H7 (cell line): Measurements from ENCODE around the gene SV2A. TPM values are rescaled to one million over a fixed set of nuclear protein-coding genes. Genes with fewer than 3 reads are reported as not detected.
"Not testable (repeated sequence)": the region's sequence is repeated elsewhere in the genome, so short reads cannot be mapped to it uniquely, and the experiment has no call there.

Source experiments
- DNase-seq: peaks from one replicate; pipeline ENCODE4 v3.0.0; 2012
- H3K27me3 ChIP-seq: 2 replicates; pipeline ENCODE4 v1.6.0; 2011; ENCODE audit warnings: mild to moderate bottlenecking, low read length; ENCODE audit not compliant: control insufficient read depth, insufficient read depth
- H3K36me3 ChIP-seq: replicated peaks from 2 replicates; pipeline ENCODE4 v1.5.1; 2011; ENCODE audit warnings: low read length; ENCODE audit not compliant: control insufficient read depth, insufficient read depth
- H3K4me3 ChIP-seq: 2 replicates; pipeline ENCODE4 v1.5.1; 2011; ENCODE audit warnings: low read depth, mild to moderate bottlenecking, control low read depth, low read length, moderate library complexity; ENCODE audit not compliant: insufficient read depth
- total RNA-seq: library from RNA; depleted of rRNA; stranded (reverse); fragments of >200 nt; shearing (Covaris generic); gene quantifications from 2 replicates; pipeline ENCODE4 v1.2.3, GENCODE V29; 2014

The SV2A gene
- total RNA-seq, 1 experiment from 2014 or later: 42.3 TPM

GRCh38 chr1:149886396-149887195 lies 31.0 kb downstream of the SV2A start:
- Histone ChIP-seq H3K27me3 (no peaks in the 10 kb centered on the region), H3K36me3 (no peaks in the 10 kb centered on the region), H3K4me3 (peak overlapping the region; percentile 86)
- peak; percentile 92 for DNase-seq

- peak overlapping the region; percentile 66 for H3K4me3 ChIP-seq
- not testable (repeated sequence) for H3K27me3 ChIP-seq, H3K36me3 ChIP-seq, DNase-seq
These were observed 31.6 kb downstream of the SV2A start for GRCh38 chr1:149886121-149886395.

GRCh38 chr1:149885339-149886120 lies 32.1 kb downstream of the SV2A start:
- Histone ChIP-seq H3K36me3 (no peaks in the 10 kb centered on the region), H3K4me3 (peak overlapping the region; percentile 66), H3K27me3 (no peaks in the 10 kb centered on the region)
- DNase-seq: no peak

GRCh38 chr1:149884433-149885338 lies 33.0 kb downstream of the SV2A start:
- DNase-seq: no peak
- Histone ChIP-seq H3K36me3 (no peaks in the 10 kb centered on the region), H3K27me3 (no peaks in the 10 kb centered on the region), H3K4me3 (peak overlapping the region; percentile 66)

- H3K4me3 ChIP-seq: no peak overlapping the region
- no peaks in the 10 kb centered on the region for H3K27me3 ChIP-seq
- DNase-seq: no peak
- no peaks in the 10 kb centered on the region for H3K36me3 ChIP-seq
These were observed 33.9 kb downstream of the SV2A start for GRCh38 chr1:149883598-149884247.

GRCh38 chr1:149881876-149882275 lies 35.8 kb downstream of the SV2A start:
- Histone ChIP-seq H3K27me3 (no peaks in the 10 kb centered on the region), H3K4me3 (no peak overlapping the region), H3K36me3 (no peaks in the 10 kb centered on the region)
- DNase-seq: no peak

GRCh38 chr1:149879556-149879955 lies 38.1 kb downstream of the SV2A start:
- DNase-seq: no peak
- H3K27me3 ChIP-seq: no peaks in the 10 kb centered on the region
- no peak overlapping the region for H3K4me3 ChIP-seq
- H3K36me3 ChIP-seq: no peaks in the 10 kb centered on the region

- no peaks in the 10 kb centered on the region for H3K36me3 ChIP-seq
- H3K27me3 ChIP-seq: no peaks in the 10 kb centered on the region
- no peak overlapping the region for H3K4me3 ChIP-seq
- DNase-seq: no peak
These were observed 40.3 kb downstream of the SV2A start for GRCh38 chr1:149877211-149877946.

- not testable (repeated sequence) for DNase-seq, H3K36me3 ChIP-seq, H3K27me3 ChIP-seq, H3K4me3 ChIP-seq
These were observed 44.6 kb downstream of the SV2A start for GRCh38 chr1:149873060-149873459.

- not testable (repeated sequence) for H3K36me3 ChIP-seq, H3K4me3 ChIP-seq, DNase-seq, H3K27me3 ChIP-seq
These were observed 50.8 kb downstream of the SV2A start for GRCh38 chr1:149866887-149867286.

GRCh38 chr1:149861497-149862054 lies 56.1 kb downstream of the SV2A start:
- not testable (repeated sequence) for H3K27me3 ChIP-seq, DNase-seq, H3K4me3 ChIP-seq, H3K36me3 ChIP-seq

GRCh38 chr1:149860684-149861496 lies 56.8 kb downstream of the SV2A start:
- not testable (repeated sequence) for DNase-seq, H3K27me3 ChIP-seq, H3K4me3 ChIP-seq, H3K36me3 ChIP-seq

GRCh38 chr1:149860271-149860670 lies 57.4 kb downstream of the SV2A start:
- not testable (repeated sequence) for H3K4me3 ChIP-seq, H3K36me3 ChIP-seq, DNase-seq, H3K27me3 ChIP-seq
